Measurements from ENCODE around the gene CGB1. TPM values are rescaled to one million over a fixed set of nuclear protein-coding genes. Genes with fewer than 3 reads are reported as not detected.
A peak's percentile ranks its signal among the peaks of the same experiment; 100 is the strongest.
"Not testable (repeated sequence)": the region's sequence is repeated elsewhere in the genome, so short reads cannot be mapped to it uniquely, and the experiment has no call there.

Gene CGB1
- total RNA-seq, 1 donor from 2014 or later = not detected

- DNase-seq = peak; percentile 87
These were observed 21.0 kb upstream of the CGB1 start, which contains the start of gene CGB7 for GRCh38 chr19:49057636-49058234. Gene CGB7 (minus strand): TSS chr19:49057749. CDS start chr19:49055375, 2,374 bp downstream.

GRCh38 chr19:49056902-49057596, 20.4 kb upstream of the CGB1 start:
- peak; percentile 3 for ATAC-seq
- Histone ChIP-seq H3K27me3 (peaks cover 25% of the 10 kb centered on the region), H3K4me1 (peaks cover 19% of the 10 kb centered on the region), H3K4me3 (peak overlapping the region; percentile 63)
- H3K36me3 ChIP-seq; DNase-seq; intact Hi-C loops (cut with DNase I); H3K27ac ChIP-seq; H3K9me3 ChIP-seq: not testable (repeated sequence)

More at GRCh38 chr19:49057636-49058234, 21.0 kb upstream of the CGB1 start, which contains the start of gene CGB7:
- peaks cover 19% of the 10 kb centered on the region for H3K4me1 ChIP-seq
- H3K4me3 ChIP-seq = peak within 1 kb of the TSS; percentile 63
- H3K9me3 ChIP-seq = no peaks in the 10 kb centered on the region
- H3K27ac ChIP-seq = no peak within 1 kb of the TSS
- no peaks in the 10 kb centered on the region for H3K36me3 ChIP-seq
- intact Hi-C loops (cut with DNase I) = no loop called here
- TF ChIP-seq CTCF (IDR thresholded peaks at IDR 0.05) = no peak
- peak; percentile 81 for ATAC-seq
- H3K27me3 ChIP-seq = peaks cover 29% of the 10 kb centered on the region

- peaks cover 19% of the 10 kb centered on the region for H3K4me1 ChIP-seq
- TF ChIP-seq CTCF (IDR thresholded peaks at IDR 0.05) = peak; percentile 37
- peaks cover 19% of the 10 kb centered on the region for H3K27me3 ChIP-seq
- ATAC-seq (peak; percentile 88), DNase-seq (peak; percentile 82)
- no peaks in the 10 kb centered on the region for H3K9me3 ChIP-seq
- H3K4me3 ChIP-seq = peak overlapping the region; percentile 63
- no peaks in the 10 kb centered on the region for H3K36me3 ChIP-seq
- H3K27ac ChIP-seq = no peak overlapping the region
- intact Hi-C loops (cut with DNase I) = no loop called here
These were observed 19.6 kb upstream of the CGB1 start for GRCh38 chr19:49056101-49056901.

GRCh38 chr19:49050376-49051033, 13.8 kb upstream of the CGB1 start:
- H3K36me3 ChIP-seq; H3K4me3 ChIP-seq; intact Hi-C loops (cut with DNase I); H3K4me1 ChIP-seq; H3K9me3 ChIP-seq; ATAC-seq; H3K27ac ChIP-seq; DNase-seq; H3K27me3 ChIP-seq: not testable (repeated sequence)

GRCh38 chr19:49049834-49050233, 13.1 kb upstream of the CGB1 start:
- intact Hi-C loops (cut with DNase I); H3K36me3 ChIP-seq; H3K4me1 ChIP-seq; H3K27ac ChIP-seq; ATAC-seq; H3K4me3 ChIP-seq; H3K9me3 ChIP-seq; H3K27me3 ChIP-seq; DNase-seq: not testable (repeated sequence)

- DNase-seq; H3K27ac ChIP-seq; H3K36me3 ChIP-seq; H3K27me3 ChIP-seq; H3K9me3 ChIP-seq; ATAC-seq; intact Hi-C loops (cut with DNase I); H3K4me3 ChIP-seq; H3K4me1 ChIP-seq: not testable (repeated sequence)
These were observed 12.3 kb upstream of the CGB1 start, which contains the start of gene CGB8 for GRCh38 chr19:49049011-49049410. Gene CGB8 (minus strand): TSS chr19:49049111. CDS start chr19:49048739, 372 bp downstream.

GRCh38 chr19:49043548-49043947, 6.9 kb upstream of the CGB1 start, which contains the start of gene CGB5:
Gene CGB5 (plus strand): TSS chr19:49043848. CDS start chr19:49044210, 362 bp downstream.
- H3K9me3 ChIP-seq; H3K4me1 ChIP-seq; ATAC-seq; intact Hi-C loops (cut with DNase I); H3K27ac ChIP-seq; DNase-seq; H3K4me3 ChIP-seq; H3K36me3 ChIP-seq; H3K27me3 ChIP-seq: not testable (repeated sequence)

- H3K4me1 ChIP-seq; DNase-seq; intact Hi-C loops (cut with DNase I); H3K4me3 ChIP-seq; H3K36me3 ChIP-seq; H3K27ac ChIP-seq; ATAC-seq; H3K27me3 ChIP-seq; H3K9me3 ChIP-seq: not testable (repeated sequence)
These were observed 6.0 kb upstream of the CGB1 start for GRCh38 chr19:49042666-49043065.

Measured in upper lobe of right lung (tissue), 1 donor.